Measurements from ENCODE around the gene PES1.
"Not testable (repeated sequence)": the region's sequence is repeated elsewhere in the genome, so short reads cannot be mapped to it uniquely, and the experiment has no call there.

PES1 gene

DNA sequence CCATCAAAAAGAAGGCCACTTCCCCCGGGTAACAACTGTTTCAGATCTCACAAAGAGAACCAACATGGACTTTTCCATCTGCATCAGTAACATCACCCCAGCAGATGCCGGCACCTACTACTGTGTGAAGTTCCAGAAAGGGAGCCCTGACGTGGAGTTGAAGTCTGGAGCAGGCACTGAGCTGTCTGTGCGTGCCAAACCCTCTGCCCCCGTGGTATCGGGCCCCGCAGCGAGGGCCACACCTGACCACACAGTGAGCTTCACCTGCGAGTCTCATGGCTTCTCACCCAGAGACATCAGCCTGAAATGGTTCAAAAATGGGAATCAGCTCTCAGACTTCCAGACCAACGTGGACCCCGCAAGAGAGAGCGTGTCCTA, 48.9 kb downstream of the PES1 start:
- Histone ChIP-seq H3K9me3 (ENCODE audit: low read length) (no peaks in the 10 kb centered on the region), H3K36me3 (ENCODE audit: insufficient read depth, low read length) (no peaks in the 10 kb centered on the region), H3K27ac (ENCODE audit: low read depth, low read length) (no peak overlapping the region), H3K4me1 (ENCODE audit: insufficient read depth, low read length) (no peaks in the 10 kb centered on the region), H3K9ac (ENCODE audit: low read length) (no peak overlapping the region), H3K27me3 (ENCODE audit: control insufficient read depth in 1 of 2, insufficient read depth in 2 of 2, low read length in 2 of 2) (peaks cover 0 to 33% of the 10 kb centered on the region in 2 donors), H3K4me3 (ENCODE audit: low read depth in 1 of 2, low read length in 2 of 2) (no peak overlapping the region)

DNA sequence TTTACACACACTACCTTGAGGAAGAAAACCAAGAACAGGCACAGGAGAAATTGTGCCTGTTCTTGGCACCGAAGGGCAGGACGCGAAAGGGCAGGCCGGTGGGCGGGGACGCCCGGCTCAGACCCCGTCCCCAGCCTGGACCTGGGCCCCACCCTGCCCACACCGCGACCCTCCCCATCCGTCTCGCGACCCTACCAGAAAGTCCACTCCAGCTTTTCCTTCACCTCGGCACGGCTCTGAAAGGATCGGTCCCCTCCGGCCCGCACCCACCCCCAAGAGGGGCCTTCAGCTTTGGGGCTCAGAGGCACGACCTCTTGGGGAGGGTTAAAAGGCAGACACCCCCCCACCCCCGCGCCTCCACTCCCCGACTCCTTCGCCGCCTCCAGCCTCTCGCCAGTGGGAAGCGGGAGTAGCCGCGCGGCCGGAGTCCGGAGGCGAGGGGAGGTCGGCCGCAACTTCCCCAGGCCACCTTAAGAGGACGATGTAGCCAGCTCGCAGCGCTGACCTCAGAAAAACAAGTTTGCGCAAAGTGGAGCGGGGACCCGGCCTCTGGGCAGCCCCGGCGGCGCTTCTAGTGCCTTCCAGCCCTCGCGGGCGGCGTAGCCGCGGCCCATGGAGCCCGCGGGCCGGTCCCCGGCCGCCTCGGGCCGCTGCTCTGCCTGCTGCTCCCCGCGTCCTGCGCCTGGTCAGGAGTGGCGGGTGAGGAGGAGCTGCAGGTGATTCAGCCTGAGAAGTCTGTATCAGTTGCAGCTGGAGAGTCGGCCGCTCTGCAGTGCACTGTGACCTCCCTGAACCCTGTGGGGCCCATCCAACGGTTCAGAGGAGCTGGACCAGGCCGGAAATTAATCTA, 49.5 kb downstream of the PES1 start:
- no peaks in the 10 kb centered on the region for H3K9me3 ChIP-seq (ENCODE audit: low read length)
- H3K27me3 ChIP-seq (ENCODE audit: control insufficient read depth in 1 of 2, insufficient read depth in 2 of 2, low read length in 2 of 2): peaks cover 0 to 33% of the 10 kb centered on the region in 2 donors
- peak overlapping the region in 1 of 2 donors; percentile 6 for H3K4me3 ChIP-seq (ENCODE audit: low read depth in 1 of 2, low read length in 2 of 2)
- no peaks in the 10 kb centered on the region for H3K36me3 ChIP-seq (ENCODE audit: insufficient read depth, low read length)
- no peak overlapping the region for H3K9ac ChIP-seq (ENCODE audit: low read length)
- H3K4me1 ChIP-seq (ENCODE audit: insufficient read depth, low read length): no peaks in the 10 kb centered on the region
- no peak overlapping the region for H3K27ac ChIP-seq (ENCODE audit: low read depth, low read length)

DNA sequence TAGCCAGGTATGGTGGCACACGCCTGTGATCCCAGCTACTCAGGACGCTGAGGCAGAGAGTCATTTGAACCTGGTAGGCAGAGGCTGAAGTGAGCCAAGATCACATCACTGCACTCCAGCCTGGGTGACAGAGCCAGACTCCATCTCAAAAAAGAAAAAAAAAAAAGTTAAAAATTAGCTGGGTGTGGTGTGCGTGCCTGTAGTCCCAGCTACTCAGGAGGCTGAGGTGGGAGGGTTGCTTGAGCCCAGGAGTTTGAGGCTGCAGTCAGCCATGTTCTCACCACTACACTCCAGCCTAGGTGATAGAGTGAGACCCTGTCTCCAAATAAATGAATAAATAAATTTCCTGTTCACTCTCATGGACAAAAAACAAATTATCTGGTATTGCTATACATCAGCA, 50.2 kb downstream of the PES1 start:
- H3K4me3 ChIP-seq (ENCODE audit: low read depth in 1 of 2, low read length in 2 of 2); H3K4me1 ChIP-seq (ENCODE audit: insufficient read depth, low read length); H3K27ac ChIP-seq (ENCODE audit: low read depth, low read length); H3K9me3 ChIP-seq (ENCODE audit: low read length); H3K9ac ChIP-seq (ENCODE audit: low read length); H3K36me3 ChIP-seq (ENCODE audit: insufficient read depth, low read length): not testable (repeated sequence)
- peaks cover 0 to 33% of the 10 kb centered on the region in 2 donors for H3K27me3 ChIP-seq (ENCODE audit: control insufficient read depth in 1 of 2, insufficient read depth in 2 of 2, low read length in 2 of 2)

DNA sequence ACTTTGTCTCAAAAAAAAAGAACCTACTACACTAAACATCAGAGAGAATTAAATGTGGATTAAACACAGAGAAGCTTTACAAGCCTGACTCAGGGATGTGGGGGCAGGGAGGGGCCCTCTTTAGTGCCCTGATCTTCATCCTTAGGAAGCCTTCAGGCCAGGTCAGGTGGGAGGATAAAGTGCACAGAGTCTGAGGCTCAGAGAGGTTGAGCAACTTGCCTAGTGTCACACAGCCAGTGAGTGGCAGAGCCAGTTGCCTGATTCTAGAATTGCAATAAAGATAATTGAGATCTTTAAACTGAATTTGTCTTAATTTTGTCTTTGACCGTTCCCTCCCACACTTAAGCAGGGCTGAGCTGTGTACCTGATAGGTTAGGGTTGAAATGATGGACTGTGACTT, 52.3 kb downstream of the PES1 start:
- Histone ChIP-seq H3K27ac (ENCODE audit: low read depth, low read length) (no peak overlapping the region), H3K4me1 (ENCODE audit: insufficient read depth, low read length) (no peaks in the 10 kb centered on the region), H3K9ac (ENCODE audit: low read length) (no peak overlapping the region), H3K27me3 (ENCODE audit: control insufficient read depth in 1 of 2, insufficient read depth in 2 of 2, low read length in 2 of 2) (peaks cover 0 to 24% of the 10 kb centered on the region in 2 donors), H3K9me3 (ENCODE audit: low read length) (no peaks in the 10 kb centered on the region), H3K4me3 (ENCODE audit: low read depth in 1 of 2, low read length in 2 of 2) (no peak overlapping the region), H3K36me3 (ENCODE audit: insufficient read depth, low read length) (no peaks in the 10 kb centered on the region)

DNA sequence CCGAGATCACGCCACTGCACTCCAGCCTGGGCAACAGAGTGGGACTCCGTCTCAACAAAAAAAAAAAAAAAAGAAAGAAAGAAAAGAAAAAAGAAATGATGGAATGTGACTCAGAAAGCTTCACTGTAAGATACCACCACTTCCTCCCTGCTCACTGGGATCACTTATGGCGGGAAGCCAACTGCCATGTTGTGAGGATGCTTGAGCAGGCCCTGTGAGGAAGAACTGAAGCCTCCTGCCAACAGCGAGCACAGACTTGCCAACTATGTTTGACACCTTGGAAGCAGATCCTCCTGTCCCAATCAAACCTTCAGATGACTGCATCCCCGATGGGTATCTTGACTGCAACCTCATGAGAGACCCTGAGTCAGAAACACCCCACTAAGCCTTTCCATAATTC, 53.4 kb downstream of the PES1 start:
- H3K9me3 ChIP-seq (ENCODE audit: low read length): no peaks in the 10 kb centered on the region
- H3K27ac ChIP-seq (ENCODE audit: low read depth, low read length): no peak overlapping the region
- no peak overlapping the region for H3K9ac ChIP-seq (ENCODE audit: low read length)
- no peaks in the 10 kb centered on the region for H3K36me3 ChIP-seq (ENCODE audit: insufficient read depth, low read length)
- no peak overlapping the region for H3K4me3 ChIP-seq (ENCODE audit: low read depth in 1 of 2, low read length in 2 of 2)
- no peaks in the 10 kb centered on the region for H3K4me1 ChIP-seq (ENCODE audit: insufficient read depth, low read length)
- peaks cover 0 to 17% of the 10 kb centered on the region in 2 donors for H3K27me3 ChIP-seq (ENCODE audit: control insufficient read depth in 1 of 2, insufficient read depth in 2 of 2, low read length in 2 of 2)

DNA sequence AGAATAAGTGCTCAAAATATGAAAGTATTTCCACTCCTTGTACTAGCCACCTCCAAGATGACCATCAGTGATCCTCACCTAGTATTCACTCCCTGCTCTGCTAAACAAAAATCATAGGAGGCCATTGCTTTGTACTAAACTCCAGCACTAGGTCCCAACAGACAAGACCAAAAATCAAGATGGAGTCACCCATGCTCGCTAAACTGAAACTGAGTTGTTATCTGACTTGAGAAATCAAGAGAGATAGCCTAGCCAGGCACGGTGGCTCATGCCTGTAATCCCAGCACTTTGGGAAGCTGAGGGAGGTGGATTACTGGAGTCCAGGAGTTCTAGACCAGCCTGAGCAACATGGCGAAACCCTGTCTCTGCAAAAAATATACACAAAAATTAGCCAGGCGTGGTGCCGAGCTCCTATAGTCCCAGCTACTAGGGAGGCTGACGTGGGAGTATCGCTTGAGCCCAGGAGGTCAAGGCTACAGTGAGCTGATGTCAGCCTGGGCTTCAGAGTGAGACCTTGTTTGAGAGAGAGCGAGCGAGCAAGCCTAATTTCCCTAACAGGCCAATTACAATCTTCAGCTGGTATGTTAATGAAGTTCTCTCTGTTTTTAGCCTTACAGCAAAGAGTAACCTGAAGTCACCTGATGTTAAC, 54.5 kb downstream of the PES1 start:
- Histone ChIP-seq H3K36me3 (ENCODE audit: insufficient read depth, low read length) (no peaks in the 10 kb centered on the region), H3K27me3 (ENCODE audit: control insufficient read depth in 1 of 2, insufficient read depth in 2 of 2, low read length in 2 of 2) (peaks cover 0 to 9% of the 10 kb centered on the region in 2 donors), H3K4me1 (ENCODE audit: insufficient read depth, low read length) (no peaks in the 10 kb centered on the region), H3K9ac (ENCODE audit: low read length) (no peak overlapping the region), H3K27ac (ENCODE audit: low read depth, low read length) (no peak overlapping the region), H3K9me3 (ENCODE audit: low read length) (no peaks in the 10 kb centered on the region), H3K4me3 (ENCODE audit: low read depth in 1 of 2, low read length in 2 of 2) (no peak overlapping the region)

DNA sequence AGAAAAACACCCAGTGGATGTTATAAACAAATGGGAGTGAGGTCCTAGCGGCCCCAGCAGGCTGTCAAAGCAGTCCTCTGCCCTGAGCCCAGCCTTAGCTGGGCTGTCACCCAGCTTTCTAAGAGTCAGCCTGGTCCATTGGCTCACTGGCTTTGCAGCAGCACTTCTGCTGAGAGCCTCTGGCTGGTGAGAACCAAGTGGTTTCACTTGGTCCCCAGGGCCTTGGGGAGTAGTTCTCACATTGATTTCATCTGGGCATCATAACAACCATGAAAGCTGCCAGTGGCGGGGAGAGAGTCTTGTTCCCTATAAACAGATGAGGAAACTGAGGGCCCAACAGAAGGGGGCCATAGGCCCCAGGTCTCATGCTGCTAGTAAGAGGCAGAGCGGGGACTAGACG, 56.5 kb downstream of the PES1 start:
- no peaks in the 10 kb centered on the region for H3K9me3 ChIP-seq (ENCODE audit: low read length)
- no peak overlapping the region for H3K9ac ChIP-seq (ENCODE audit: low read length)
- H3K27me3 ChIP-seq (ENCODE audit: control insufficient read depth in 1 of 2, insufficient read depth in 2 of 2, low read length in 2 of 2): no peaks in the 10 kb centered on the region
- H3K4me1 ChIP-seq (ENCODE audit: insufficient read depth, low read length): no peaks in the 10 kb centered on the region
- no peak overlapping the region for H3K27ac ChIP-seq (ENCODE audit: low read depth, low read length)
- no peaks in the 10 kb centered on the region for H3K36me3 ChIP-seq (ENCODE audit: insufficient read depth, low read length)
- H3K4me3 ChIP-seq (ENCODE audit: low read depth in 1 of 2, low read length in 2 of 2): no peak overlapping the region

DNA sequence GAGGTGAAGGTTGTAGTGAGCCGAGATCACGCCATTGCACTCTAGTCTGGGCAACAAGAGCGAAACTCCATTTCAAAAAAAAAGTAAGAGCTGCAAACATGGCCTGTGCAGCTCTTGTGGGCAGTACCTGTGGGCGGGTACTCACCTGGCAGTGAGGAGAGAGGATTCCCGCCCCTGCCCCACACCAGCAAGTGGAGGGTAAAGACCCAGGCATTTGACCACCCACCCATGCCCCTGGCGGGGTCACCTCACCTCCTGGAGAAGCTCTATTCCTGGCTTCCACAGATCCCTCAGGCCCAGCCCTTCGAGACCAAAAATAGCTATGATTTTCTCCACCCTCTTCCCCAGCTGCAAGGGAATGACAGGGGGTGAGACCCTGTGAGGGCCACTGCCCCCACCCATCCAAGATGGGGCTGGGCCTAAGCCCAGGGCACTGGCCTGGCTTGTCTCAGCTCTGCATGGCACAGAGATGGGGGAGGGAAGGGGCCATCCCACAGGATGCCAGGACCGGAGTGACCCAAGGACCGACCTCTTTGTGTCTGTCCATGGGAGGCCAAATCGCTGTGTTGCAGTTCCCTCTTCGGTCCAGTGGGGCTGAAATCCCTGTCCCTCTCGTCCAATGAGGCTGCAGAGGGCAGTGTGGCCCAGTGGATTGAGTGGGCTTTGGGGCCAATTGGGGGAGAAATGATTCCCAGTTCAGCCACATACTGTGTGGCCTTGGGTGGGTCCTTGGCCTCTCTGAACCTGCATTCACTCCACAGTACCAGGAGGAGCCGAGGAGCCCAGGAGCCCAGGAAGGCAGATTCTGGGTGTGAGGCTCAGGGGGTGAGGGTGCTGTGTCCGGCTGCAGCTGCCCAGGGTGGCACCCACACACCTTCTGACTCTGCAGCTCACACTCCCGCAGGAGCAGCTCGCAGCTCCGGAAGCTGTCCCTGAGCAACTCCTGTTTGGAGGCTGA, 59.8 kb downstream of the PES1 start:
- no peaks in the 10 kb centered on the region for H3K9me3 ChIP-seq (ENCODE audit: low read length)

DNA sequence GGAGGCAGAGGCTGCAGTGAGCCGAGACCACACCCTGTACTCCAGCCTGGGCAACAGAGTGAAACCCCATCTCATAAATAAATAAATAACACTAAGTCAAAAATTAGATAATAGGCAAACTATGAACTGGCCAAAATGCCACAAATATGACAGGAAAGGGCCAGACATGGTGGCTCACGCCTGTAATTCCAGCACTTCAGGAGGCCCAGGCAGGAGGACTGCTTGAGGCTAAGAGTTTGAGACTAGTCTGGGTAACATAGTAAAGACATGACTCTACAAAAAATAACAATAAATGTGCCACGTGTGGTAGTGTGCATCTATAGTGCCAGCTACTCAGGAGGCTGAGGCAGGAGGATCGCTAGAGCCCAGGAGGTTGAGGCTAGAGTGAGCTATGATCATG, 65.1 kb downstream of the PES1 start:
- H3K27ac ChIP-seq (ENCODE audit: low read depth, low read length): no peak overlapping the region
- no peak overlapping the region for H3K9ac ChIP-seq (ENCODE audit: low read length)
- no peaks in the 10 kb centered on the region for H3K9me3 ChIP-seq (ENCODE audit: low read length)
- no peaks in the 10 kb centered on the region for H3K36me3 ChIP-seq (ENCODE audit: insufficient read depth, low read length)
- no peak overlapping the region for H3K4me3 ChIP-seq (ENCODE audit: low read depth in 1 of 2, low read length in 2 of 2)
- no peaks in the 10 kb centered on the region for H3K4me1 ChIP-seq (ENCODE audit: insufficient read depth, low read length)
- H3K27me3 ChIP-seq (ENCODE audit: control insufficient read depth in 1 of 2, insufficient read depth in 2 of 2, low read length in 2 of 2): no peaks in the 10 kb centered on the region

More for the DNA sequence above, 59.8 kb downstream of the PES1 start:
- no peak overlapping the region for H3K27ac ChIP-seq (ENCODE audit: low read depth, low read length)
- no peak overlapping the region for H3K9ac ChIP-seq (ENCODE audit: low read length)
- no peaks in the 10 kb centered on the region for H3K27me3 ChIP-seq (ENCODE audit: control insufficient read depth in 1 of 2, insufficient read depth in 2 of 2, low read length in 2 of 2)
- H3K36me3 ChIP-seq (ENCODE audit: insufficient read depth, low read length): no peaks in the 10 kb centered on the region
- H3K4me1 ChIP-seq (ENCODE audit: insufficient read depth, low read length): no peaks in the 10 kb centered on the region
- no peak overlapping the region for H3K4me3 ChIP-seq (ENCODE audit: low read depth in 1 of 2, low read length in 2 of 2)

Measured in muscle layer of colon (tissue), 2 donors.